ENCODE measurements around the gene LRTM2.
A peak's percentile ranks its signal among the peaks of the same experiment; 100 is the strongest.

The LRTM2 gene

GRCh38 chr12:1795785-1796514, 24.4 kb upstream of the LRTM2 start (continued):
- 0 out of 2 replicates have a peak, but pooled peaks have one; percentile 51 for TF ChIP-seq ZNF626 (tag by site-specific recombination; IDR thresholded peaks at IDR 0.05)
- no peak for TF ChIP-seq BCL11A (tag by site-specific recombination; IDR thresholded peaks at IDR 0.05; ENCODE audit: low read depth)
- TF ChIP-seq ZNF785 (tag by site-specific recombination; IDR thresholded peaks at IDR 0.05) = no peak
- TF ChIP-seq ZNF423 (tag by site-specific recombination; IDR thresholded peaks at IDR 0.05) = peak; percentile 78; the same call in 1 of the 2 replicates
- TF ChIP-seq PRDM2 (tag by site-specific recombination; IDR thresholded peaks at IDR 0.05; ENCODE audit: borderline replicate concordance) = 0 out of 2 replicates have a peak, but pooled peaks have one; percentile 37
- TF ChIP-seq ZNF629 (tag by site-specific recombination; IDR thresholded peaks at IDR 0.05) = no peak
- TF ChIP-seq PRDM10 (tag by site-specific recombination; IDR thresholded peaks at IDR 0.05) = no peak
- no peak for TF ChIP-seq ZXDB (tag by site-specific recombination; IDR thresholded peaks at IDR 0.05)
- TF ChIP-seq HIC1 (tag by site-specific recombination; IDR thresholded peaks at IDR 0.05) = no peak
- no peak for TF ChIP-seq ZNF174 (tag by site-specific recombination; IDR thresholded peaks at IDR 0.05)
- no peak for TF ChIP-seq ZBTB11 (tag by site-specific recombination; conservative IDR thresholded peaks at IDR 0.05; ENCODE audit: low read depth)
- TF ChIP-seq ZSCAN16 (tag by site-specific recombination; IDR thresholded peaks at IDR 0.05) = no peak
- no peak for TF ChIP-seq ZNF48 (tag by site-specific recombination; IDR thresholded peaks at IDR 0.05)
- no peak for TF ChIP-seq ZNF140 (tag by site-specific recombination; IDR thresholded peaks at IDR 0.05)
- no peak for TF ChIP-seq ZNF433 (tag by site-specific recombination; IDR thresholded peaks at IDR 0.05; ENCODE audit: low read depth)
- no peak for TF ChIP-seq ZNF398 (tag by site-specific recombination; IDR thresholded peaks at IDR 0.05)
- TF ChIP-seq ZBTB44 (tag by site-specific recombination; IDR thresholded peaks at IDR 0.05) = no peak
